ENCODE results near the gene AOPEP. TPM values are rescaled to one million over a fixed set of nuclear protein-coding genes. Genes with fewer than 3 reads are reported as not detected.

Gene AOPEP
- polyA plus RNA-seq, 1 donor from 2014 or later, result 10.0 TPM

GRCh38 chr9:94948567-94949235, 222.2 kb downstream of the AOPEP start:
- H3K4me2 ChIP-seq (ENCODE audit: low read length), result no peak overlapping the region
- H3K9ac ChIP-seq (ENCODE audit: low read length), result no peak overlapping the region
- no peaks in the 10 kb centered on the region for H3K9me3 ChIP-seq (ENCODE audit: low read length)
- H3K4me3 ChIP-seq (ENCODE audit: low read length), result peak overlapping the region; percentile 44
- no peaks in the 10 kb centered on the region for H3K36me3 ChIP-seq (ENCODE audit: insufficient read depth, low read length)
- H4K20me1 ChIP-seq (ENCODE audit: insufficient read depth), result no peaks in the 10 kb centered on the region
- H3K79me2 ChIP-seq (replicated peaks; ENCODE audit: insufficient read depth, low read length), result no peaks in the 10 kb centered on the region
- H3K27me3 ChIP-seq (ENCODE audit: insufficient read depth, low read depth, low read length), result no peaks in the 10 kb centered on the region
- no peaks in the 10 kb centered on the region for H3F3A ChIP-seq (ENCODE audit: insufficient read depth, low read length, poor library complexity, severe bottlenecking)
- peak overlapping the region; percentile 17 for H3K27ac ChIP-seq (ENCODE audit: low read length)
- H2AFZ ChIP-seq (ENCODE audit: low read depth, low read length), result no peak overlapping the region
- TF ChIP-seq TAF1 (IDR thresholded peaks at IDR 0.05; ENCODE audit: low read depth) (no peak), EZH2 (IDR thresholded peaks at IDR 0.05; ENCODE audit: borderline replicate concordance, insufficient read depth, low read length, poor library complexity, severe bottlenecking) (no peak), REST (IDR thresholded peaks at IDR 0.05; ENCODE audit: borderline replicate concordance) (no peak), RAD21 (conservative IDR thresholded peaks at IDR 0.05) (no peak), EP300 (conservative IDR thresholded peaks at IDR 0.05; ENCODE audit: poor library complexity, severe bottlenecking) (no peak), MXI1 (conservative IDR thresholded peaks at IDR 0.05; ENCODE audit: poor library complexity, severe bottlenecking) (no peak), SMC3 (conservative IDR thresholded peaks at IDR 0.05; ENCODE audit: poor library complexity) (no peak), CTCF (IDR thresholded peaks at IDR 0.05; ENCODE audit: poor library complexity, severe bottlenecking) (no peak), POLR2AphosphoS5 (IDR thresholded peaks at IDR 0.05) (no peak)
- no peaks in the 10 kb centered on the region for H3K9me2 ChIP-seq (ENCODE audit: insufficient read depth, low read length)

DNA sequence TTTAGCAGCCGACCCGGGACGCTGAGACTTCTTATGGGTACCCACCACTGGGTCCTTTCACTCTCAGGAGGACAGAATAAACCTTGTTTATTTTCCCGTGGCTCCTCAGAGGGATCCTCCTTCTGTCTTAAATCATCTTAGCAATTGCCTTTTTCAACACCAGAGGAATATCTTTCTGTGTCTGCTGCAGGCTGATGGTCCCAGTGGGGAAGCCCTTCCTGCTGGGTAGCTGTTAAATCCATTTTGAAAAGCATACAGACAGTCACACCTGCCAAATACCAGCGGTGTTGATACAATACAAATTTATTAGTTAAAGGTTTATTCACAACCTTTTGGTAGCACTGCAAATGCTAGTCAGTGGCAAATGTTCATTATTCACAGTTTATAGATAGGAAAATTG, 222.9 kb downstream of the AOPEP start:
- Histone ChIP-seq H3K36me3 (ENCODE audit: insufficient read depth, low read length) (no peaks in the 10 kb centered on the region), H3K4me2 (ENCODE audit: low read length) (peak overlapping the region; percentile 12), H3K9me3 (ENCODE audit: low read length) (no peaks in the 10 kb centered on the region), H3K4me3 (ENCODE audit: low read length) (peak overlapping the region; percentile 44), H3K9ac (ENCODE audit: low read length) (no peak overlapping the region), H3K27me3 (ENCODE audit: insufficient read depth, low read depth, low read length) (no peaks in the 10 kb centered on the region), H3K27ac (ENCODE audit: low read length) (peak overlapping the region; percentile 17), H4K20me1 (ENCODE audit: insufficient read depth) (no peaks in the 10 kb centered on the region), H3K79me2 (replicated peaks; ENCODE audit: insufficient read depth, low read length) (no peaks in the 10 kb centered on the region), H3K9me2 (ENCODE audit: insufficient read depth, low read length) (no peaks in the 10 kb centered on the region), H2AFZ (ENCODE audit: low read depth, low read length) (no peak overlapping the region), H3F3A (ENCODE audit: insufficient read depth, low read length, poor library complexity, severe bottlenecking) (no peaks in the 10 kb centered on the region)
- TF ChIP-seq CTCF (IDR thresholded peaks at IDR 0.05; ENCODE audit: poor library complexity, severe bottlenecking), result no peak
- no peak for TF ChIP-seq REST (IDR thresholded peaks at IDR 0.05; ENCODE audit: borderline replicate concordance)
- peak; percentile 61 for TF ChIP-seq POLR2AphosphoS5 (IDR thresholded peaks at IDR 0.05)
